GM18526 (cell line): ENCODE data around the gene ANKRD26.

ENCODE experiments used
- POLR2A ChIP-seq: IDR thresholded peaks from 3 replicates; pipeline ENCODE4 v1.6.1; 2011; ENCODE audit not compliant: insufficient read length; ENCODE audit errors: extremely low read depth

Gene ANKRD26

DNA sequence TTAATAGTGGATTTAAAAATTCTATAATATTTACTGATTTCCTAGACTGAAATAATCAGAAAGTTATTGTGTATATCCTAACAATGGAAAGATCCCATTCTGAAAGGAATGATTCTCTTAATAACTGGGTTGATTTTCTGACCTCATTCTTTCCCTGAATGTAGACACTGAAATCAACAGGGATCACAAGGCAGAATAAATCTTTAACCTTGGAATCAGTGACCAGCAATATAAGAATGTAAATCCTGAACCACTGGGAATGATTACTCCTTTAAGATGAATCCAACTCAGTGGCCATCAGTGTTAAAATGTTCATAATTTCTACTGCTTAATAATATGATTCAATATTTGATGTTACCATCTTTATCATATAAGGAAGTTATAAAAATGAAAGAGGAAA, 47.6 kb downstream of the ANKRD26 start:
- no peak for TF ChIP-seq POLR2A

- no peak for TF ChIP-seq POLR2A
Observed at GRCh38 chr10:27041196-27041595, 59.1 kb downstream of the ANKRD26 start.

- TF ChIP-seq POLR2A = no peak
Observed at GRCh38 chr10:27038168-27038567, 62.1 kb downstream of the ANKRD26 start.

GRCh38 chr10:27035163-27035562, 65.1 kb downstream of the ANKRD26 start:
- TF ChIP-seq POLR2A = no peak

DNA sequence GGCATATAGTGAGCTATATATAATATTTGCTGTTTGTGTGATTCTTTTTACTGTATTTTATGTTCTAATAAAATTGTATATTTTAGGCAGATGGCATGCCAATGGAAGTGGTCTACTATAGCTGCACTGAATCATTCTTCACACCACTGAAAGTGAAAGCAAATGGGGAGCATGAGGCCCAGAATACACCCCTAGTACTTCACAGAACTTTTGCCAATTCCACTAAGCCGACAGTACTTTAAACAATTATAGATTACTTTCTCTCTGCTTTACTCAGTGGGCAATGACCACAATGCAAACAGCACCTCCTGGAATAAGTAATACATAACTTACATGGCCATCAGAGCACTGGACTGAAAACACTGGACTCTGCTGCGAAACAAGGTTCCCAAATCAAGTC, 70.2 kb downstream of the ANKRD26 start:
- no peak for TF ChIP-seq POLR2A

DNA sequence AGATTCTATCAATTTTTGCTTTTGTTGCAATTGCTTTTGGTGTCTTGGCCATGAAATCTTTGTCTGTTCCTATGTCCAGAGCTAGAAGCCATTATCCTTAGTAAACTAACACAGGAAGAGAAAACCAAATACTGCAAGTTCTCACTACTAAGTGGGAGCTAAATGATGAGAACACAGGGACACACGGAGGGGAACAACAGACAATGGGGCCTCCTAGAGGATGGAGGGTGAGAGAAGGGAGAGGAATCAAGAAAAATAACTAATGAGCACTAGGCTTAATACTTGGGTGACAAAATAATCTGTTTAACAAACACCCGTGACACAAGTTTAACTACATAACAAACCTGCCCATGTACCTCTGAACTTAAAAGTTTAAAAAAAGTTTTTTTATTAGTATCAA, 78.2 kb downstream of the ANKRD26 start:
- TF ChIP-seq POLR2A = no peak

- no peak for TF ChIP-seq POLR2A
Observed at GRCh38 chr10:27020243-27020642, 80.1 kb downstream of the ANKRD26 start.

- no peak for TF ChIP-seq POLR2A
Observed at GRCh38 chr10:27019827-27020226, 80.5 kb downstream of the ANKRD26 start.

DNA sequence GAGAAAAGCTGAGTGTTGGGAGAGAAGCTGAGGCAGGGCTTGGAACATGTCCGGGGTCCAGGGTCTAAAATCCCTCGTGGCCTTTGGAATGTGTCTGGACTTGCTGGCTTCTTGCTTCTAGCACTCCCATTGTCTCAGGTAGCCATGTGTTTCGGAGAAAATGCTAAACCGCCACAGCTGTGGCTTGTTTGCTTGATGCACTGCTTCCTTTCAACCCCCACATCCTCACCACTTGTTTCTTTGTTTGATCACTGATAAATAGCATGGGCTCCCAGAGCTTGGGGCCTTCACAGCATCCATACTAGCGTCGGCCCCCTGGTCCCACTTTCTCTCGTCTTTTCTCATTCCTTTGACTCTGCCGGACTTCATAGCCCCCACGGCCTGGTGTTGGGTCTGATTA, 102.7 kb downstream of the ANKRD26 start:
- no peak for TF ChIP-seq POLR2A

DNA sequence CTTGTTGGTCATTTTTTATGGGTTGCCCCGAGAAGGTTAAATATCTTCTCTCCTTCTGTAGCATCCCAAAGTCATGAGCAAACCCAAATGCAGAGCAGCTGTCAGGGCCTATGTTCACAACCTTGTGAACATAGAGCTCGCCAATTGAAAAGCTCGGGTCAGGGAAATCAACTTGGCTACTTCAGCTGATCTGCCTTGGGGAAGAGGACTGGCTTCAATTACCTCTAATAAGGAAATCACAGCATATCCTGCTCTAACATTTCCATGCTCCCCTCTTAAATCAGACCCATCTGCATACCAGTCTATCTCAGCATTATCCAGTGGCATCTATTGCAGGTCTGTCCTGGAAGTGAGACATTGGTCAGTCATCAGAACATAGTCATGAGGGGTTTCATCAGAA, 105.6 kb downstream of the ANKRD26 start:
- TF ChIP-seq POLR2A = no peak

GRCh38 chr10:26987851-26988250, 112.4 kb downstream of the ANKRD26 start:
- no peak for TF ChIP-seq POLR2A

DNA sequence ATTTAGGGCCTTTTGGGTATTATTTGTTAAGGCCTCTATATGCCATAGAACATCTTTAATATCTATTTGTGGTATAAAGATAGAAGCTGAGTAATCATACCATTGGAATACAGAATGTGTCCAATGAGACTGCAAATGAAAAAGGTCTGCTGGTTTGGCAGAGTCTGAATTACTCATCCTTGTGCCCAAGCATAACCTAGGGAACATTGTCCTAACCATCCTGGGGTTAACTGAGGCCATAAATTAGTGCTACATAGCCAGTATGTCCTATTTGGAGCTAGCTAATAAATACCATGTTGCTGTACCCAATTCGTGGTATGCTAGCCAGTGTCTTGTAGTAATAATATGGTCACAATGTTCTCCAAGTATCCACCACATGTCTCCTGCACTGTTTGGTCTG, 117.1 kb downstream of the ANKRD26 start:
- no peak for TF ChIP-seq POLR2A

DNA sequence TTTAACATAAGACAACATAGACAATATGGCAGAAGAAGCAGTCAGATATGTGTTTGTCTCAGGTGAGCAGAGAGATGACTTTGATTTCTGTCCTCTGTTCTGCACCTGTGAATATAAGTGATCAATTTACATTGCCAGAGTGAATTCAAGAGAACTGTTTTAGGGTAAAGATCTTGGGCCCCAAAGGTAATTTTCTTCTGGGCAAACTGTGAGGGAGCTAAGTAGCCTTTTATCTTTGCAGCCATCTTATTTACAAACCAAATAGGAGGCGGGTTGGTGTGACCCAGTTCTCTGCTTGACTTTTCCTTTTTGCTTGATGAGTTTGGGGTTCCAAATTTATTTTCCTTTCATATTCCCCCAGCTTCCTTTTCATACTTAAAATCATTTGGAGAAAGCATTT, 118.2 kb downstream of the ANKRD26 start:
- no peak for TF ChIP-seq POLR2A

DNA sequence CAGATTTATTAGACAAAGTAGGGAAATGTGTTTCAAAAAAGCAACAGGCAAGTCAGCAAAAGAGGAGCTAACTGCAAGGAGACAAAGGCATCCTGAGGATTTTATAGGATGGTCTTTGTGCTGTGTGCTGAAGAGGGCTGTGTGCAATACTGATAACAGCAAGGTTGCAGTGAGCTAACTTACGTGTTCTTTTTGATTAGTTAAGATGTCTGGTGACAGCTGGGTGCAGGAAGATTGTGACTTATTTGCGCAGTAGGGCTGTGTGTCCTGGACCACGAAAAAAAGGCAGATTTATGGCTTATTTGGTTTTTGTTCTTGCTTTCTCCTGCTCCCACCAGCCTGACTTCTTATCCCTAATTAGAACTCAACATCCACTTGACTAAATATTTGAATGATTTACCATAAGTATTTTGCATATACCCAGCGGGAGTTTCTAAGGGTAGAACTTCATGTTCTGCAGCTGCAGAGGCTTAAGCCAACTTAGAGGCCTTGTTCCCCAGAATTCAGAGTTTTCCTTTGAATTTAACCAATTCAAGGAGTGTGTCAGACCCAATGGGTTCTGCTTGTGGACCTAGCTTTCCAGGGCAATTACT, 119.0 kb downstream of the ANKRD26 start:
- TF ChIP-seq POLR2A = no peak

- TF ChIP-seq POLR2A = no peak
Observed at GRCh38 chr10:26978519-26978918, 121.8 kb downstream of the ANKRD26 start.

DNA sequence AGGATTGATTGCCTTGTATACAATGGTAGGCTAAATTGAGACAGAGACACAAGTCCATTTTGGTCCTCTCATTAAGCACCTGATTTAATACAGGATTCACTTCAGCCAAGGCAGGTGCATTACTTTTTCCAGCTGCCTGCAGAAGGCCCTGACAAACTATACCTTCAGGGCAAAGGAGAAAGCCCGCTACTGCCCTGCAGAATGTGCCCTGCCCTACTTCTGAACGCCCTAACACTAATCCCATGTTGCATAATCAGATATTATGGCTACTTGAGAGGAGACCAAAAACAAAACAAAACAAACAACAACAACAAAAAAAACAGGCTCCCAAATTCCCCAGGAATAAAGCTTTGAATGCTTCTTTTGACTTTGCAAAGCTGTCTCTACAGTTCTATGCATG, 122.7 kb downstream of the ANKRD26 start:
- no peak for TF ChIP-seq POLR2A

GRCh38 chr10:26970667-26971066, 129.6 kb downstream of the ANKRD26 start:
- TF ChIP-seq POLR2A = no peak
